Measurements from ENCODE around the gene HES4. TPM values are rescaled to one million over a fixed set of nuclear protein-coding genes. Genes with fewer than 3 reads are reported as not detected.
"Not testable (repeated sequence)": the region's sequence is repeated elsewhere in the genome, so short reads cannot be mapped to it uniquely, and the experiment has no call there.

The HES4 gene
- total and polyA plus RNA-seq, 7 donors: 2.3 to 21.8 (median 12.3) TPM

DNA sequence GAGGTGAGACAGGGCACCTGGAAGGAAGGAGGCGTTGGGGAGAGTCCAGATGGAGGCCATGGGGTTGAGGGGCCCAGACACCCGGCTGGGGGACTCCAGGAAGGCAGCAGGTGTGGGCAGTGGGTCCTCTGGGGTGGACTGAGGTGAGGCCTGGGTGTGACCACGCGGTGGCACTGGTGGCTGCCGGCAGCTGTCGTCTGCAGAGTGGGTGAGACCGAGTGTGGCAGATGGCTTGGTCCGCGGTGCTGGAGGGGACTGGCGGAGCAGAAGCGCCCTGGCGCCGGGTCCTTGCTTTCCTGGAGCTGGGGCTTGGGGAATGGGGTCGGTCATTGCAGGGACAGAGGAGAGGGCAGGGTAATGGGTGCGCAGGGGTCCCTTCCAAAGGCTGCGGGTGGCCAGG is 32.5 kb upstream of the HES4 start:
- H3K4me3 ChIP-seq: peak overlapping the region; percentile 65
- intact Hi-C loops (cut with DNase I): loop anchor here (2.0 to 10.0 kb wide), 4 partner anchors 30 to 260 kb away; partner anchors contain the start of gene UBE2J2 (in 1 of the 2)
- H3K4me1 ChIP-seq: peaks cover 11% of the 10 kb centered on the region
- WGBS, 3 donors: 19 to 23% (median 20%) methylated on average over 16 of the region's 16 CpGs
- DNase-seq: no peak
- H3K9me3 ChIP-seq: no peaks in the 10 kb centered on the region
- H3K27ac ChIP-seq: no peak overlapping the region
- TF ChIP-seq, protein P1, sequence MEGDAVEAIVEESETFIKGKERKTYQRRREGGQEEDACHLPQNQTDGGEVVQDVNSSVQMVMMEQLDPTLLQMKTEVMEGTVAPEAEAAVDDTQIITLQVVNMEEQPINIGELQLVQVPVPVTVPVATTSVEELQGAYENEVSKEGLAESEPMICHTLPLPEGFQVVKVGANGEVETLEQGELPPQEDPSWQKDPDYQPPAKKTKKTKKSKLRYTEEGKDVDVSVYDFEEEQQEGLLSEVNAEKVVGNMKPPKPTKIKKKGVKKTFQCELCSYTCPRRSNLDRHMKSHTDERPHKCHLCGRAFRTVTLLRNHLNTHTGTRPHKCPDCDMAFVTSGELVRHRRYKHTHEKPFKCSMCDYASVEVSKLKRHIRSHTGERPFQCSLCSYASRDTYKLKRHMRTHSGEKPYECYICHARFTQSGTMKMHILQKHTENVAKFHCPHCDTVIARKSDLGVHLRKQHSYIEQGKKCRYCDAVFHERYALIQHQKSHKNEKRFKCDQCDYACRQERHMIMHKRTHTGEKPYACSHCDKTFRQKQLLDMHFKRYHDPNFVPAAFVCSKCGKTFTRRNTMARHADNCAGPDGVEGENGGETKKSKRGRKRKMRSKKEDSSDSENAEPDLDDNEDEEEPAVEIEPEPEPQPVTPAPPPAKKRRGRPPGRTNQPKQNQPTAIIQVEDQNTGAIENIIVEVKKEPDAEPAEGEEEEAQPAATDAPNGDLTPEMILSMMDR (IDR thresholded peaks at IDR 0.05): peak; percentile 16
- H3K36me3 ChIP-seq (ENCODE audit: insufficient read depth in 1 of 2, low read depth in 1 of 2): no peaks in the 10 kb centered on the region
- H3K27me3 ChIP-seq (ENCODE audit: insufficient read depth in 3 of 3, low read length in 2 of 3): peaks cover 0 to 55% (median 12%) of the 10 kb centered on the region in 3 donors
- ATAC-seq: peak; percentile 64 to 81 (median 71)

DNA sequence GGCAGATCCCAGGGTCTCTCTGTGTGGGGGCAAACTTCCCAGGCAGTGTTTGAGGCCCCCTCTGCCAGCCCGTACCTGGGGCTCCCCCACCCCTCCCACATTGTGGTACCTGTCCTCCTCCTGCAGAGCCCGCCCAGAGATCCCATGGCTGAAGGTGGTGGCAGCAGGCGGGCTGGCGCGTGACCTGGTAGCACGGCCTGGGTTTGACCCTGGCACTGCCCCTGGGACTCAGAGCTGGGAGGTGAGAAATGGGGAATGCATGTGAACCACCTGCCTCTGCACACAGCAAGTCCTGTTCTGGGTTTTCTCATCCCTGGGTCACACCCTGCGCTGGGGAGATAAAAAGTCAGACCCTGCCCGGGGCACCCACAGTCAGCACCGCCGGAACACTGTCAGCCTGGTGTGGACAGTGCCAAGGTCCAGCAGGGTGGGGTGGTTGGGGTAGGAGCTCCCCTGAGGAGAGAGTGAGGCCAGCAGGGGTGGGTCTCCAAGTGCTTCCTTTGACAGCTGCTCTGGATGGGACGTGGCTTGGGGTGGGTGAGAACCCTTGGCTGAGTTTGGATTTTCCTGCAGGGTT is 31.9 kb upstream of the HES4 start:
- DNase-seq: no peak
- TF ChIP-seq, protein P1 (IDR thresholded peaks at IDR 0.05): no peak
- WGBS, 3 donors: 83 to 87% (median 84%) methylated on average over 11 of the region's 11 CpGs
- no peak for ATAC-seq
- intact Hi-C loops (cut with DNase I): loop anchor here (2.0 to 10.0 kb wide), 4 partner anchors 31 to 261 kb away; partner anchors contain the start of gene UBE2J2 (in 1 of the 2)
- Histone ChIP-seq H3K9me3 (no peaks in the 10 kb centered on the region), H3K27ac (no peak overlapping the region), H3K4me1 (peaks cover 11% of the 10 kb centered on the region), H3K27me3 (ENCODE audit: insufficient read depth in 3 of 3, low read length in 2 of 3) (peaks cover 0 to 54% (median 12%) of the 10 kb centered on the region in 3 donors), H3K36me3 (ENCODE audit: insufficient read depth in 1 of 2, low read depth in 1 of 2) (no peaks in the 10 kb centered on the region), H3K4me3 (no peak overlapping the region)

- H3K4me3 ChIP-seq; ATAC-seq; H3K36me3 ChIP-seq (ENCODE audit: insufficient read depth in 1 of 2, low read depth in 1 of 2); H3K9me3 ChIP-seq; DNase-seq; H3K27ac ChIP-seq: not testable (repeated sequence)
- Histone ChIP-seq H3K4me1 (peaks cover 11% of the 10 kb centered on the region), H3K27me3 (ENCODE audit: insufficient read depth in 3 of 3, low read length in 2 of 3) (peaks cover 0 to 47% (median 12%) of the 10 kb centered on the region in 3 donors)
- WGBS, 3 donors: 64 to 79% (median 65%) methylated on average over 6 to 7 of the region's 7 CpGs
- intact Hi-C loops (cut with DNase I): loop anchor here (5.0 to 10.0 kb wide), 3 partner anchors 224 to 261 kb away; partner anchors contain the start of gene UBE2J2 (in 1 of the 2)
Measured at GRCh38 chr1:1030867-1031658, 31.2 kb upstream of the HES4 start.

- 65 to 69% (median 68%) methylated on average over 16 to 17 of the region's 17 CpGs for WGBS, 3 donors
- DNase-seq (no peak), ATAC-seq (no peak)
- Histone ChIP-seq H3K27me3 (ENCODE audit: insufficient read depth in 3 of 3, low read length in 2 of 3) (peaks cover 0 to 31% (median 11%) of the 10 kb centered on the region in 3 donors), H3K9me3 (no peaks in the 10 kb centered on the region), H3K27ac (no peak overlapping the region), H3K4me3 (no peak overlapping the region), H3K36me3 (ENCODE audit: insufficient read depth in 1 of 2, low read depth in 1 of 2) (no peaks in the 10 kb centered on the region), H3K4me1 (peaks cover 4% of the 10 kb centered on the region)
- intact Hi-C loops (cut with DNase I): no loop called here
- TF ChIP-seq, protein P1 (IDR thresholded peaks at IDR 0.05): no peak
Measured at GRCh38 chr1:1027791-1028190, 27.9 kb upstream of the HES4 start.

All from psoas muscle (tissue), 8 donors.